DLD1 (cell line): ENCODE measurements around the gene SCP2D1.

Source experiments
- in situ Hi-C: cut with HindIII; loops from 2 replicates; pipeline ENCODE4 v1.10.0; 2017; ENCODE audit warnings: low sequenced_read_pairs

SCP2D1 gene

DNA sequence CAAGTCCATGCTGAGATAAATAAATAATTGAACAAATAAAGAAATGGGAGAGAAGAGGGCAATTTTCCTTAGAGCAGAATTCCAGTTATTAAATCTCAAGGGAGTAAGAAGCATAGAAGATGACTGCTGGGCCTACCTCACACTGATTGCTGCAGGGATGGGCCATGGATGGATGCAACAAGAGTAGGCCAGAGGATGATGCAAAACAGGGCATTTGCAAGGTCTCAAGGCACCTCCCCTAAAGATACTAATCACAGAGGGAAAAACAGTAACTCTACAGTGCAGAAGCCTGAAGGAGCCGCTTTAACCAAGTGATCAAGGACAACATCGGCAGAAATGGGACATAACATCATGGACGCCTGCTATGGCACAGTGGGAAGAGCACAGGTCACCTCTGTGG, 1.7 kb upstream of the SCP2D1 start:
- in situ Hi-C loops = no loop called here

DNA sequence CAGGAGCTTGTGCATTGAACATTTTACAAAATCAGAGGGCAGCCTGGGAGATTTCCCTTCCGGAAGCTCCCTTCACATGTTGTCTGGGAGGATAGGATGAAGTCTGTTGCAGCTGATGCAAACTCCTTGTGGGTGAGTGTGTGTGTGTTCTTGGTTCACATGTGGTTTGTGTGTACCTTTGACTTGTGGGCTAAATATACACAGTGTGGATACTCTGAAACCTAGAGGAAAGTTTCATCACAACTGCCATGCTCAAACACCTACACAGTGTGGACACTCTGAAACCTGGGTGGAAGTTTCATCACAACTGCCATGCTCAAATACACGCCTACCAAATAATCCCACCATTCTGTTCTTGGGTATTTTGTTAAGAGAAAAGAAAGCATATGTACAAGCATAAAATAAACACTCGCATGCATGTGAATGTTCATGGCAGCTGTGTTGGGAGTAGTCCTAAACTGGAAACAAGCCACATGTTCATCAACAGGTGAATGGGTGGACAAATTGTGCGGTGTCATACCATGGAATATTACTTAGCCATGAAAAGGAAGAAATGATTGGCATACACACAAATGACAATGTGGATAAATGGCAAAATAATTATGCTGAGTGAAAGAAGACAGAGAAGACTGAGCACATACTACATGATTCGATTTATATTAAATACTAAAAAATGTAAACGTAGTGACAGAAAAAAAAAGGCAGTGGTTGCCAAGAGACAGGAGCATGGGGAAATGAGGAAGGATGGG, 1.8 kb downstream of the SCP2D1 start:
- in situ Hi-C loops = no loop called here

DNA sequence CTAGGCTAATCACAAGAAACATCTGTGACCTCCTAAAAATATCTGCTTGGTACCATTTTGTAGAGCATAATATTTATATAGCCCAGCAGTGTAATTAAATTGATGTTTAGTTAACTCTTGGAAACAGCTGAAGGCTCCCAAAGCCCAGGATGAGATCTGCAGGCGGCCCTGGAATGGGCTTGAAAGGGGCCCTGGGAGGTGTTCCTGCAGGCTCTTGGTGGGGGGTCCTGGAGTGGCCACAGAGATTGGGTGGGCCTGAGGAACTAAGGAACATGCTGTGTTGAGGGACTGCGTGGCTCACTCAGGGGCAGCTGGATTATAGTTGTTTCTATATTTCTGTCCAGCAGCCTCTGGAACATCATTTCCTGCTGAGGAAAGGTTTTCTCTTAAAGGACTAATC, 9.2 kb downstream of the SCP2D1 start:
- in situ Hi-C loops = no loop called here

DNA sequence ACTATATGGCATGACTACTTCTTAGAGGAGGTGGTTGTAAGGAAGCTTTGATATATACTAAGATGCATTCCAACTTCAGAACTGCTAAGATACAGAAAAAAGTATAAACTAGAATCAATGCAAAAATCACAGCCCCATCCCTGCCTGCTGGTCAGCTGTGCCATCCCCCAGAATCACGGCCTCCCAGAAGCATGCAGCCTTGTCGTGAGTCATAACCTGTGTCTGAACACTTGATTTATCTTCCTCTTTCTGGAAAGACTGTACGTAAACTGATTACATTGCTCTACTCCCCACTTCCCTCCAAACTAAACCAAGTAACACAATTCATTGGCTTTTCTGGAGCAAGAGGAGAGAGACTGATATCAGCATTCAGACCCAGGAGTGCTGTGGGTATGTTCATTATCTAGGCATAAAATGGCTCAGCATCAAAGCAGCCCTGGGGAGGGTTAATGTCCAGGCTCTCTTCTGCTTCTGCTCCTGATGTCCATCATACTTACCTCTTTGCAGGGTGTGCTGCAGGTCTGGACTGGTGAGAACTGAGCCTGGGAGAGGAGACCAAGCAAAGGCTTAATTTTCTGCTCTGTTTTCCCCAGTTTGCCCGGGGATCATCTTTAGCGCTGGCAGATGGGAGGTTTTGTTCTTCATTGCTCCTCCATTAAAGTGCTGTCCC, 18.4 kb downstream of the SCP2D1 start:
- in situ Hi-C loops = no loop called here

DNA sequence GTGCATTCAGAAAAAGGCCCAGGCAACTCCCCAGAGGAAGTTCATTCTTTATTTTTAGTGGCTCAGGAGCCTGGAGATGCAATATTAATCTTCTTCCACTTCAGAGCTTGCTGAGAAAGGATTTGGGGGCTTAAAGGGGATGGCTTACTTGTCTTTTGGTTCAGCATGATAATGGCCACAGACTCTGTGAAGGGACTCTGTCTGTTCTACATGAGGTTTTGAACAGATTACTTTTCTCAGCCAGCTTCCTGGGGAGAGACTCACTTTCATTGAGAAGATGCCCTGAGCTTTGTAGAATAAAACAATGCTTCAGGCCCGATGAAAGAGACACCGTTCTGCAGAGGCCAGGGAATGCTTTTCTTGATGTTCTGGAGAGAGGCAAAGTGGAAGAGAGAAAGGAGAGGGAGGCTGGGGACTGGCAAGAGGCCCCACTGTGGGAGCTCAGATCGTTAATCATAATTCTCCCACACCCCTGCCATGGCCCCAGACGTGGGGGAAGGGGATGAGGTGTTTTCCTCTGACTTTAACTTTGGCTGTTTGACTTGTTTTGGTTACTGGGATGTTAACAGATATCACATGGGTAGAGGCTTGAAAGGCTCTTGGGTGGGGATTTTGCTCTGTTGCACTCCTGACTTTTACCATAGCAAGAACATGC, 19.1 kb downstream of the SCP2D1 start:
- in situ Hi-C loops = no loop called here

DNA sequence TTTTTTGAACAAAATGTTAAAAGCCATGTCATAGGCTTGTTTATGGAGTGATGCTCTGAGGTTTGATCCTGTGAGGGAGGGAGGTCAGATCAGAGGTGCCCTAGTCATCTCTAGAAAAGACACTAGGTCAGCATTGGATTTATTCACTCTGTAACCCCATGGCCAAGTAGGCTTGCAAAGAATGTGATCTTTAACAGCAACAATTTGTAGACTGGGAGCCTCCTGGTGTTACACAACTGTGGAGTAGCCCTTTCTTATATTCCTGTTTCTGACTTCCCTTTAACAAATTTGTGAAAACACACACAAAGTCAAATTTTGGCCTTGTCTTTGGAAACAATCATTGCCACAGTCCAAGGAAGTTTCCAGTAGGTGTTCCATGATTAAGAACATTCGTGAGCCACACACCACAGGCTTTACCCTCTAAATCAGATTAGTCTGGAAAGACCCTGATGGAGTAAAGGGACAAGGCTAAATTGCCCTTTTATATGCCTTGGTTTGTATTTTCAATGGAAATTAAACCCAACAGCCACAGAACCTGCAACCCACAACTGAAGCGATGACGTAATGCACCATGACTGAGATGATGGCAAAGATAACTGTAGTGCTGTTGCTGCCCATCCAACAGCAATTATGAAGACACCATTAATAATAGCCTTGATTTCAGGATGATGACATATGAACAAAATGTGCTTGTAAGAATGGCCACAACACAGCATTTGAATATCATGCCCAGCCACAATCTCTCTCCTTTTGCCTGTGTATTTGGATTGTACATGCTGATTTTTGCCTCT, 22.1 kb downstream of the SCP2D1 start:
- in situ Hi-C loops = no loop called here

DNA sequence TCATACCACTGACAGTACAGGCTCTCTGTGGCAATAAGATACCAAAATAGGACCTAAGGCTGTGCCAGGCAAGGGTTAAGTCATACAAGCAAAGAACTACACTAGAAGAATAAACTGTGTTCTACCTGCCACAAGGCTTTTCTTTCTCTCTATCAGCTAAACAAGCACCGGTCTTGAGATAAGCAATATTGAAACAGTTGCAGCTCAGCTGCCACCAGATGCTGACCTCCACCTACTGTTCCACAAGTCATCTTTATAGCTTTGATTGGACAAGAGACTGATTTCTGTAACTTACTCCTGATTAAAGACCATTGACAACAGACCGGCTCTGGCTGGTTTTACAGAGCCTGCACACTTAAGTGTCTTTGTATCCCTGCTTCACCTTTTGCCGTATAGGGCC, 24.1 kb downstream of the SCP2D1 start:
- in situ Hi-C loops = no loop called here

DNA sequence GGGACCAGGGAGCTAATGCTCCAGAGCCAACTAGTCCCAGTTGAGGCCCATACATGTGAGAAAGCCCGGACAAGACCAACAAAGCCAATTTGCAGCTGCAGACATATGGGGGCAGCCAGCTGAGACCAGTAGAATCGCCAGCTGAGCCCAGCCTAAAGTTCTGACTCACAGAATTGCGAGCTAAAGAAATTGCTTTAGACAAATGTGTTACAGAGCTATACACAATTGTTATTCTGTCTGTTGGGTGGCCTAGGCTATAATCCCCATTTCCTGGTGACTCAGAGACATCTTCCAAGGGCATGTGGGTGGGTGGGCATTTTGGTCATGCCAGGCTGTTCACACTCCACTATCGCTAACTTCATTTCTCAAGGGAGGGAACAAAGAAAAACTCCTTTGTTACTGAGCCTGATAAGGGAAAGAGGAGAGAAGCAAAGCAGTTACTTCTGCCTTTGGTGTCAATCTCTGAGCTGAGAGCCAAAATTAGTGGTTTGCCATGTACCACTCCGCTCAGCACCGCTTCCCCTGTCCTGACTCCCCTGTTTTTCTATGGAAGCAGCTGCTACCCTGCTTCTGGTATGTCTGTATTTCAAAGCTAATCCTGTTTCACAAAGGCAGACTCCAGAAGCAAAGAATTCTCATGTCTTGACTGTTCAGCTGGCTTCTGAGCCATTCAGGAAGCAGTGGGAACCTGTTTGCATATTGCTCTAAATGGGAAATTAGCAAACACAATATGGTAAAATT, 26.1 kb downstream of the SCP2D1 start:
- in situ Hi-C loops = no loop called here

DNA sequence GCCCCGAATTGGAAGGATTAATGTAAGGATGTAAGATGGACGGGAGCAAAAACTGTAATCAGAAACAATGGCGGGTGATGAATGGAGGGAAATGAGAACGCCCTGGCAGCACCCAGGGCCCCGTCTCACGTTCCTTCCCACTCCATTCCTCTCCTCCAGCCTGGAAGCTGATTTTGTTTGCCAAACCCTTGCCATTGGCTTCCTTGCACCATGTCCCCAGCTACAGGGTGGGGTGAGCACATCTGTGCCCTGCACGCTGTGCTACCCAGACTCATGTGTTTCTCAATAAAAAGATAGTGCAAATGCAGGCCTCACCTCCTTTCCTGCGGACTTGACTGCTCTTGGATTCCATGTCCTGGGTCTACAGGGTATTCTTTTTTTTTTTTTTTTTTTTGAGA, 26.7 kb downstream of the SCP2D1 start:
- in situ Hi-C loops = no loop called here

DNA sequence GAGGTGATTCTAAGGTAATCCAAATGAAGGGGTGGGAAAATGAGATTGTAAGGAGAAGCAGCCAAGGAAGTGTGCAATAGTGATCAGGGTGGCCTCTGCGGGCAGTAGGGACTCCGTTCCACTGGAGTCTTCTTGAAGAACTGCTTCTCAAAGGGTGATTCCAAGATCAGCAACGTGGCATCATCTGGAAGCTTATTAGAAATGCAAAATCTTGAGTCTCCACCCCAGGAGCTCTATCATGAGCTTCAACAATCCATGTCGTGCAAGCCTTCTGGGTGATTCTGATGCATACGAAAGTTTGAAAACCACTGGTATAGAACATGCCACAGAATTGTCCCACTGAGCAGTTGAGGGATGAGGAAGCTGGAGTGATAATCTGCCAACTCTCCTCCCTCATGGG, 31.4 kb downstream of the SCP2D1 start:
- in situ Hi-C loops = no loop called here

DNA sequence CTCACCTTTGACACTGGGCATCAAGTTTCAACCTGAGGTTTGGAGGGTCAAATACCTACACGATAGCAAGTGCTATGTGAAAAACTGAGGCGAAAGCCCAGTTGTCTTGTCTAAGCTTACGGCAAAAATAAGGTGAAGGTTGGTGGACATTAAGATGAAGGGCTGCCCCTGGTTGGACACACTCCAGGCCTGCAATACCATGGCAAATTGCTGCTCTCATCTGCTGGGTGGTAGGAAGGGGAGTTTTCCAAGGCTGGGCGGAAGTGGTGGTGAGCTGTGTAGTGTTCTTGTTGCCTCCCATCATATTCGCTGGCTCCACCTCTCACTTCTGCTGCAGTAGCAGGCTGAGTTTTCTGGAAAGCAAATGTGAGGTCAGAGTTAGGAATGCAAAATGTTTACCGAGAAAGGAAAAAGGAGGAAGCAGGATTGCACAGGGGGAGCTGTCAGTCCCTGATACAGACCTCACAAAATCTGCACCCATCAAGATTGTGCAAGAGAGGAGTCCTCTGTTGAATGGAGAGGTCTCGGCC, 33.7 kb downstream of the SCP2D1 start:
- in situ Hi-C loops = no loop called here

DNA sequence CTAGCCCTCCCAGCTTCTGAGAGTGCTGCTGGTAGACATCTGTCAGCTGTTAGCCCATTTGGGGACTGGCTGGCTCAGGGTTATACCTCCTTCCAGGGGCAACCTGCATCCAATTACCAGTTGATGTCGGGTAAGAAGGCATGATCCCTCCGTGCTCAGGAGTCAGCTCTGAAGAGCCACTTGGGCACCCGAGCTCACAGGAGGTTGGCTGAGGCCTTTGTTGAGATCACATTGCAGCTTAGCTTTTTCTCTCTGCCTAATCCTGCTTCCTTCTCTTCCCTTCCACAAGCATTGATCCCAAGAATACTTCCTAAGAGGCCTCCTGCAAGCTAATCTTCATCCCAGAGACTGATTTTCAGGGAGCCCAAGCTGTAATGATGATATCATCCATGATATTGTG, 35.5 kb downstream of the SCP2D1 start:
- in situ Hi-C loops = no loop called here

DNA sequence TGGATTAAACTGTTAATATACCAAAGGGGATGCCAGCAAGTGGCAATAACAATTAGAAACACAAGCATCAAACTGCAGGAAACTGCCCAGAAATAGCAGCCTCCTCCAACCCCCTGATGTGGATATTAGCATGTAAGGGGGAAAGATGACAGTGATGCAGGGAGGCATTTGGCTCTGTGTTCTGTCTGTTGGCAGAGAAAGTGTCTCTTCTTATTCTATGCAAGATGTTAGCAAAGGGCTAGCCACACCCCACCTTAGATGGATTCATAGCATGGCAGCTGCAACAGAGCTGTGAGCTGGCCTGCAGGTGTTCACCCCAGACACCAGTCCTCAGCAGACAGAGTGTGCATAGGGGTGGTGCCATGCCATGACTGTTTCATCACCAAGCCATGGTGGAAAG, 38.0 kb downstream of the SCP2D1 start:
- in situ Hi-C loops = no loop called here

DNA sequence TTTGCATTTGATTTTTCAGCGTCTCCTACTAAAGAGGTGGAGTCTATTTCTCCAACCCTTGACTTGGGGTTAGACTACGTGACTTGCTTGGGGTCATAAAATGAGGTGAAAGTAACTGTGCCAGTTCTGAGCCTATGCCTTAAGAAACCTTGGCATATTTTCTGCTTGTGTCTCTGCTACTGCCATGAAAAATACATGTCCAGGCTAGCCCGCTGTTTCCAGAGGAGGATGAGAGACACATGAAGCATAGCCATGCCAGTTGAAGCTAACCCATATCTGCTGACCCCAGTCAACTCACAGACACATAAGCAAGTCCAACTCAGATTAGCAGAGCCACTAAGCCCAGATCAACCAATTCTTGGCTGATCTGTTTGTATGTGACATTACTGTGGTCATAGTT, 38.7 kb downstream of the SCP2D1 start:
- in situ Hi-C loops = no loop called here

DNA sequence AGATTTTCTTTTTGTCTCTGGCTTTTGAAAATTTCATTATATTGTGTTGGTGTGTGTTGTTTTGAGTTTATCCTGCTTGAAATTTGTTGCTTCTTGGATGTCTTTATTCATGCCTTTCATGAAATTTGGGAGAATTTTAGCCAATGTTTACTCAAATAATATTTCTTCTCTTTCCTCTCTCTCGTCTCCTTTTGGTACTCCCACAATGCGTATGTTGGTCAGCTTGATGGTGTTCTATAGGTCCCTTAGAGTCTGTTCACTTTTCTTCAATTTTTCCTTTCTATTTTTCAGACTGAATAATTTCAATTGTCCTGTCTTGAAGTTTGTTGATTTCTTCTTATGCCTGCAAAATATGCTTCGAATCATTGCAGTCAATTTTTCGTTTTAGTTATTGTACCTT, 39.6 kb downstream of the SCP2D1 start:
- in situ Hi-C loops = no loop called here

DNA sequence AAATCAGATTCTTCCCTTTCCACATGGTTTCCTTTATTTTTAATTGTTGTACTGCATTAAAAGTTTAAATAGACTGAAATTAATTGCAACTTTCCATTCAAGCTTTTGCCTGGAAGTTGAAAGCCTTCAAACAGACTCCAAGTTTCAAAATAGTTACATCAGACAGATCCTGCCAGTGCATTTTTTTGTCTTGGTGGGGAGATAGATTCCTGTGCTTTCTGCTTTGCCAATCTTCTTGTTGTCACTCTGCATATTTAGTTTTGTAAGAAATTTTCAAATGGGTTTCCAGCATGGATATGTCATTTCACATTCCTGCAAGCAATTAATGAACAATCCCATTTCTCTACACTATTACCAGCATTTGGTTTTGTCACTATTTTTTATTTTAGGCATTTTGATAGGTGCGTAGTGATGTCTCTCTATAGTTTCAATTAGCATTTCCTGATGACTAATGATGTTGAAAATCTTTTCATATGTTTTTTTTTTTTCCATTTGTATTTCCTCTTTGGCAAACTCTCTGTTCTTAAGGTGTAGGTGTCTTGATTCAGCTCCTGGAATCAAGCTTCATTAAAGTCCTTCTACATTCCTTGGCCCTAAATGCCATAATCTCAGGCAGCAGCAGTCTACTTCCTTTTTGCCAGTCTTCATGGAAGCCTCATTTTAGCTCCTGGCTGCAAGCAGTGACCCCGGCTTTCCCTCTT, 40.5 kb downstream of the SCP2D1 start:
- in situ Hi-C loops = no loop called here

DNA sequence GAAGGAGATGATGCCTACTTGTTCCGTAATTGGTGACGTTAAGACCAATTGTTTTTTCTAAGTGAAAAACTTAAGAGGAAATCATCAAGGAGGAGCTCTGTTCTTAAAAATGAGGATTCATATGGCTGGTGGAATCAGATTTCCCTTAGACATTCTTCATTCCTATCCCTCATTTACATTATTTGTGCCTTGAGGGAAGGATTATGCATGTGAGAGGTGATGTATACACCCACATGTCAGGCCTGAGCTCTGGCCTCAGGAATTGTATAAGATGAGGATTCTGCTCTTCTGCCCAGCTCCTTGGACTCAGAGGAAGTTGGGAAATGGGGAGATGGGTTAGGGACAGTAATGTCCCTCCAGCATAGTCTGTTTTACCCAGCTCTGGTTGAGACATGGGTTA, 42.3 kb downstream of the SCP2D1 start:
- in situ Hi-C loops = no loop called here

DNA sequence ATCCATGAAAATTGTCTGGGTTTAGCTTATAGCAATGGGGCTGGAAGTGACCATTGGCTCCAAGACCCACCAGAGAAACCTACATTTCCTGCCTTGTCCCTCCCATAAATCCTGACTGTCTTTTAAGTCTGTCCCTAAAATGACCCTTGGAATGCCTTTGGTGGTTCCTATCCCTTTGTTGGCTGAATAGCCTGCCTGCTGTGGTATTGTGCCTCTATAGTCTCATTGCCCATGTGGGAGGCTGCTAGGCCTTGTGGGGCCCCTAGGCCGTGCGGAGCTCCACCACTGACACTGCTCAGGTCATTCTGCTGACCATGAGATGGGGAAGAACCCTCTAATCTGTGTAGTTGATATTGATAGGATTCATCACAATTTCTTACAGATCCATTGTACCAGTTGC, 43.3 kb downstream of the SCP2D1 start:
- in situ Hi-C loops = no loop called here

DNA sequence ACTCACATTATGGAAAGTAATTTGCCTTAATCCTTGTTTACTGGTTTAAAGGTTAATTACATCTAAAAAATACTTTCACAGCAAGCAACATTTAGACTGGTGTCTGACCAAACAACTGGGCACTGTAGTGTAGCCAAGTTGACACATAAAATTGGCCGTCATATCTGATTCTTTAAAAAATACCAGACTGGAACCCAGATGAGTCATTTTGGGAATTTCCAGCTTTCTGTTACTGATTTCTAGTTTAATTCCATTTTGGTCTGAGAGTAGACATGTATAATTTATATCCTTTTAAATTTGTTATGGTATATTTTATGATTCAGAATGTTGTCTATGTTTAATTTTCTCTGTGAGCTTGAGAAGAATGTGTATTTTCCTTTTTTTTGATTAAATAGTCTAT, 44.1 kb downstream of the SCP2D1 start:
- in situ Hi-C loops = no loop called here

DNA sequence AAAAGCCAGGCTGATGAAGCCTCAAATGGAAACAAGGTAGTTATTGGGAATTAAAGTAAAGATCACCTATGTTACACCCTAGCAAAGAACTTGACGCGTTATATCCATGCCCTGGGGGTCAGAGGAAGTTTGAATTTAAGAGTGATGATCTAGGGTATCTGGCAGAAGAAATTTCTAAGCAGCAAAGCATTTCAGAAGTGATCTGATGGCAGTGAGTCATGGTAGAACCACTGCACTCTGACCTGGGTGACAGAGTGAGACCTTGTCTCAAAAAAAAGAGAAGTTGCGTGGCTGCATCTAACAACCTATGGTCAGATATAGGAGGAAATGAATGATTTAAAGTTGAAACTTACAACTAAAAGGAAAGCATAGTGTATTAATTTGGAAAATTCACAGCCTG, 45.2 kb downstream of the SCP2D1 start:
- in situ Hi-C loops = no loop called here
